ENCODE data around the gene CDH23.

GRCh38 chr10:71504168-71504567 is 107.4 kb downstream of the CDH23 start:
- TF ChIP-seq CTCF (optimal IDR thresholded peaks at IDR 0.05 in 1 of 3, IDR thresholded peaks at IDR 0.05 in 1 of 3, conservative IDR thresholded peaks at IDR 0.05 in 1 of 3; ENCODE audit: extremely low read depth in 1 of 3, insufficient read depth in 2 of 3, low read length in 3 of 3), result no peak
- no peak for TF ChIP-seq EZH2 (IDR thresholded peaks at IDR 0.05; ENCODE audit: low read length)
